Activated effector memory CD4-positive, alpha-beta T cell treated with Interleukin-2 at 50 U/mL for 16 hours (primary cell): ENCODE data around the gene CCK.

Experiments used
- DNase-seq: peaks from one replicate; pipeline ENCODE4 v3.0.0-alpha.2; 2020

The CCK gene

GRCh38 chr3:42224658-42225421 is 41.1 kb downstream of the CCK start:
- no peak for DNase-seq

- DNase-seq = no peak
Observed at GRCh38 chr3:42224178-42224577, 41.8 kb downstream of the CCK start.

- no peak for DNase-seq
Observed at GRCh38 chr3:42222942-42223693, 42.9 kb downstream of the CCK start.

- no peak for DNase-seq
Observed at GRCh38 chr3:42220436-42221121, 45.4 kb downstream of the CCK start.

GRCh38 chr3:42216931-42217333 is 49.1 kb downstream of the CCK start:
- no peak for DNase-seq

- DNase-seq = no peak
Observed at GRCh38 chr3:42216302-42216701, 49.7 kb downstream of the CCK start.

GRCh38 chr3:42214565-42215283 is 51.3 kb downstream of the CCK start:
- no peak for DNase-seq

GRCh38 chr3:42214064-42214463 is 51.9 kb downstream of the CCK start:
- no peak for DNase-seq

GRCh38 chr3:42213417-42213816 is 52.6 kb downstream of the CCK start:
- DNase-seq = no peak

- DNase-seq = no peak
Observed at GRCh38 chr3:42210726-42211125, 55.3 kb downstream of the CCK start.

- no peak for DNase-seq
Observed at GRCh38 chr3:42209917-42210316, 56.1 kb downstream of the CCK start.
